GM21381 (cell line): ENCODE data around the gene IL24.

ENCODE experiments used
- ATAC-seq: cut with Tn5 transposase; IDR thresholded peaks from one replicate; pipeline ENCODE4 v1.9.1; 2021; ENCODE audit warnings: mild to moderate bottlenecking, moderate library complexity; ENCODE audit not compliant: unreplicated experiment

The IL24 gene

GRCh38 chr1:206949641-206950040, 52.4 kb downstream of the IL24 start:
- ATAC-seq = no peak

GRCh38 chr1:206951318-206952100, 54.3 kb downstream of the IL24 start:
- no peak for ATAC-seq

- no peak for ATAC-seq
These were observed 54.9 kb downstream of the IL24 start for GRCh38 chr1:206952171-206952570.

GRCh38 chr1:206953126-206953525, 55.9 kb downstream of the IL24 start:
- ATAC-seq = no peak

- no peak for ATAC-seq
These were observed 56.4 kb downstream of the IL24 start for GRCh38 chr1:206953626-206954025.
